GM23338 (cell line): Measurements from ENCODE around the gene SMARCD2. TPM values are rescaled to one million over a fixed set of nuclear protein-coding genes. Genes with fewer than 3 reads are reported as not detected.
"Not testable (repeated sequence)": the region's sequence is repeated elsewhere in the genome, so short reads cannot be mapped to it uniquely, and the experiment has no call there.

Source experiments
- ATAC-seq: fragments of 200-7000 bp; cut with Tn5 transposase; 3 replicates; pipeline ENCODE4 v1.9.1; 2020
- DNase-seq: peaks from one replicate; pipeline ENCODE4 v3.0.0-alpha.2; 2015; ENCODE audit warnings: low spot score
- H2AFZ ChIP-seq: fragments of 200-600 bp; sonication (generic); 2 replicates; pipeline ENCODE4 v1.8.0; 2016; ENCODE audit warnings: antibody characterized with exemption, mild to moderate bottlenecking, moderate library complexity
- H3F3A ChIP-seq: fragments of 200-600 bp; sonication (generic); replicated peaks from 2 replicates; pipeline ENCODE4 v1.8.0; 2017; ENCODE audit warnings: antibody characterized with exemption, mixed run types, low read depth
- H3K27ac ChIP-seq: fragments of 200-600 bp; sonication (generic); 2 replicates; pipeline ENCODE4 v1.6.1; 2016; ENCODE audit warnings: low read depth
- H3K27me3 ChIP-seq: fragments of 200-600 bp; sonication (generic); 2 replicates; pipeline ENCODE4 v1.8.0; 2016; ENCODE audit warnings: mild to moderate bottlenecking, mixed run types, moderate library complexity; ENCODE audit not compliant: insufficient read depth
- H3K36me3 ChIP-seq: fragments of 200-600 bp; sonication (generic); 2 replicates; pipeline ENCODE4 v1.8.0; 2016; ENCODE audit warnings: mild to moderate bottlenecking; ENCODE audit not compliant: insufficient read depth
- H3K4me1 ChIP-seq: fragments of 200-600 bp; sonication (generic); 2 replicates; pipeline ENCODE4 v1.8.0; 2016; ENCODE audit warnings: mild to moderate bottlenecking, moderate library complexity; ENCODE audit not compliant: insufficient read depth
- H3K4me2 ChIP-seq: fragments of 200-600 bp; sonication (generic); 2 replicates; pipeline ENCODE4 v1.7.1; 2017; ENCODE audit warnings: mixed run types
- H3K4me3 ChIP-seq: fragments of 200-600 bp; sonication (generic); 2 replicates; pipeline ENCODE4 v1.6.1; 2016; ENCODE audit warnings: mixed run types
- H3K79me2 ChIP-seq: fragments of 200-600 bp; sonication (generic); replicated peaks from 2 replicates; pipeline ENCODE4 v1.8.0; 2017; ENCODE audit warnings: mild to moderate bottlenecking; ENCODE audit not compliant: insufficient read depth
- H3K9me2 ChIP-seq: fragments of 200-600 bp; sonication (generic); 2 replicates; pipeline ENCODE4 v1.8.0; 2017; ENCODE audit not compliant: insufficient read depth
- H4K20me1 ChIP-seq: fragments of 200-600 bp; sonication (generic); replicated peaks from 2 replicates; pipeline ENCODE4 v1.8.0; 2017; ENCODE audit warnings: mild to moderate bottlenecking; ENCODE audit not compliant: insufficient read depth
- H3K27ac Mint-ChIP-seq: 2 replicates; pipeline ENCODE4 v1.8.0; 2020; ENCODE audit warnings: inconsistent platforms, mild to moderate bottlenecking, moderate library complexity, mixed read lengths
- H3K27me3 Mint-ChIP-seq: 3 replicates; pipeline ENCODE4 v1.8.0; 2022; ENCODE audit warnings: low read depth, mild to moderate bottlenecking, moderate library complexity, mixed read lengths, inconsistent platforms; ENCODE audit not compliant: insufficient read depth, poor library complexity
- H3K36me3 Mint-ChIP-seq: 3 replicates; pipeline ENCODE4 v1.8.0; 2021; ENCODE audit warnings: low read depth, mild to moderate bottlenecking, inconsistent platforms, moderate library complexity, mixed read lengths
- H3K4me1 Mint-ChIP-seq: 3 replicates; pipeline ENCODE4 v1.8.0; 2020; ENCODE audit warnings: mild to moderate bottlenecking, inconsistent platforms, mixed read lengths
- H3K4me3 Mint-ChIP-seq: 3 replicates; pipeline ENCODE4 v1.8.0; 2021; ENCODE audit warnings: moderate library complexity, mild to moderate bottlenecking, inconsistent platforms, mixed read lengths
- H3K9me3 Mint-ChIP-seq: 3 replicates; pipeline ENCODE4 v1.8.0; 2020; ENCODE audit warnings: moderate library complexity, mild to moderate bottlenecking, inconsistent platforms, mixed read lengths
- CREB1 ChIP-seq: fragments of 250-450 bp; sonication (Bioruptor Pico); IDR thresholded peaks from 2 replicates; pipeline ENCODE4 v1.5.0; 2020; ENCODE audit warnings: low read depth, mild to moderate bottlenecking, moderate library complexity
- polyA plus RNA-seq: library from polyadenylated mRNA; unstranded; fragments of >200 nt; fragmentation: Nextera tagmentation; extraction: Ambion mirVana; gene quantifications from 2 replicates; pipeline ENCODE4 v1.2.1, GENCODE V29; 2016
- total RNA-seq: library from RNA; depleted of rRNA; stranded (reverse); fragments of >200 nt; shearing (Covaris generic); gene quantifications from 2 replicates; pipeline ENCODE4 v1.2.3, GENCODE V29; 2014
- TF ChIP-seq, protein P1 (sequence below): IDR thresholded peaks from one replicate; pipeline ENCODE4 v1.6.1; 2018; ENCODE audit warnings: antibody characterized with exemption; ENCODE audit not compliant: unreplicated experiment
- TF ChIP-seq, protein P2 (sequence below), 2 experiments: fragments of 200-600 bp in 1 of 2; sonication (generic) in 1 of 2; conservative IDR thresholded peaks; 2 replicates each; pipeline versions ENCODE4 v1.5.1 to v1.6.1; 2016 to 2017; ENCODE audit warnings: antibody characterized with exemption in 2 of 2, low read depth in 2 of 2, mild to moderate bottlenecking in 2 of 2, moderate library complexity in 1 of 2
- TF ChIP-seq, protein P3 (sequence below): IDR thresholded peaks from 2 replicates; pipeline ENCODE4 v1.6.1; 2016; ENCODE audit warnings: antibody characterized with exemption

The SMARCD2 gene
- total and polyA plus RNA-seq, 2 experiments from 2014 or later = 36.4 to 133 TPM

DNA sequence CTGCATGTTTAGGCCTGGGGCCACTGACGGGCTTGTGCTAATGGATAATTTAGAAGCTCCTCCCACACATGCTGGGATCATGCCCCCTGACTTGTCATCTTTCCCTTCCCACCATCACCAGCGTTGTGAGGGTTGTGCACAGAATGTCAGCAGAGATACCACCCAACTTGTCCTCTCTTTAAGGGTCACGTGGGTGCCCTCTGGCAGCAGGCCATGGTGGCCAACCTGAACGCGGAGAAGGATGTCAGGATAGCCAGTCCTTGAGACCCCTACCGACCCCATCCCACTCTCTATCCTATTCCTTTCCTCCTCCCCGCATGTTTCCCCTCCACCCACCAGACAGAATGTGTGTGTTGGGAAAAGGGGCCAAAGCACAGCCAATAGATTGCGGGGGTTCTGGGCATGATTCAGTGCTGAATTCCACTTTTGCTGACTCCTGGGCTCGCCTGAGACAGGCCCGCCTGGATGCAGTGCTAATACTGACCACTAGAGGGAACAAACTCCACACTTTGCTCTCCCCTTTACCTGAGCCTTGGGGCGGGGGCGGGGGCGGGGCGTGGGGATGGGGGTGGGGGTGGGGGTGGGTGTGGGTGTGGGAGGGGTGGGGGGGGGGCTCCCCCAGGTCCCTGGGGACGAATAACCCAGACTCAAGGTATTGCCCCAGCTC lies 39.6 kb upstream of the SMARCD2 start, which contains the start of gene GH2:
TSS of gene GH2 (minus strand) at position 10 of the 667 bp plus-strand sequence. CDS start 143 bp downstream, outside the sequence.
- peaks cover 16% of the 10 kb centered on the region for H3K4me1 Mint-ChIP-seq
- Histone ChIP-seq H3K36me3 (no peaks in the 10 kb centered on the region), H3K27me3 (no peaks in the 10 kb centered on the region), H3K9me2 (no peaks in the 10 kb centered on the region), H3K27ac (no peak within 1 kb of the TSS), H3K79me2 (no peaks in the 10 kb centered on the region), H4K20me1 (no peaks in the 10 kb centered on the region), H3K4me3 (peak within 1 kb of the TSS; percentile 24; the same call in 1 of the 2 replicates), H2AFZ (peak within 1 kb of the TSS; percentile 95), H3K4me2 (peak within 1 kb of the TSS; percentile 49), H3F3A (no peaks in the 10 kb centered on the region), H3K4me1 (peaks cover 14% of the 10 kb centered on the region; the same call in 1 of the 2 replicates)
- H3K4me3 Mint-ChIP-seq = peak within 1 kb of the TSS; percentile 30; the same call in 1 of the 3 replicates
- TF ChIP-seq, protein P1, sequence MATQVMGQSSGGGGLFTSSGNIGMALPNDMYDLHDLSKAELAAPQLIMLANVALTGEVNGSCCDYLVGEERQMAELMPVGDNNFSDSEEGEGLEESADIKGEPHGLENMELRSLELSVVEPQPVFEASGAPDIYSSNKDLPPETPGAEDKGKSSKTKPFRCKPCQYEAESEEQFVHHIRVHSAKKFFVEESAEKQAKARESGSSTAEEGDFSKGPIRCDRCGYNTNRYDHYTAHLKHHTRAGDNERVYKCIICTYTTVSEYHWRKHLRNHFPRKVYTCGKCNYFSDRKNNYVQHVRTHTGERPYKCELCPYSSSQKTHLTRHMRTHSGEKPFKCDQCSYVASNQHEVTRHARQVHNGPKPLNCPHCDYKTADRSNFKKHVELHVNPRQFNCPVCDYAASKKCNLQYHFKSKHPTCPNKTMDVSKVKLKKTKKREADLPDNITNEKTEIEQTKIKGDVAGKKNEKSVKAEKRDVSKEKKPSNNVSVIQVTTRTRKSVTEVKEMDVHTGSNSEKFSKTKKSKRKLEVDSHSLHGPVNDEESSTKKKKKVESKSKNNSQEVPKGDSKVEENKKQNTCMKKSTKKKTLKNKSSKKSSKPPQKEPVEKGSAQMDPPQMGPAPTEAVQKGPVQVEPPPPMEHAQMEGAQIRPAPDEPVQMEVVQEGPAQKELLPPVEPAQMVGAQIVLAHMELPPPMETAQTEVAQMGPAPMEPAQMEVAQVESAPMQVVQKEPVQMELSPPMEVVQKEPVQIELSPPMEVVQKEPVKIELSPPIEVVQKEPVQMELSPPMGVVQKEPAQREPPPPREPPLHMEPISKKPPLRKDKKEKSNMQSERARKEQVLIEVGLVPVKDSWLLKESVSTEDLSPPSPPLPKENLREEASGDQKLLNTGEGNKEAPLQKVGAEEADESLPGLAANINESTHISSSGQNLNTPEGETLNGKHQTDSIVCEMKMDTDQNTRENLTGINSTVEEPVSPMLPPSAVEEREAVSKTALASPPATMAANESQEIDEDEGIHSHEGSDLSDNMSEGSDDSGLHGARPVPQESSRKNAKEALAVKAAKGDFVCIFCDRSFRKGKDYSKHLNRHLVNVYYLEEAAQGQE = no peak
- TF ChIP-seq, protein P2, sequence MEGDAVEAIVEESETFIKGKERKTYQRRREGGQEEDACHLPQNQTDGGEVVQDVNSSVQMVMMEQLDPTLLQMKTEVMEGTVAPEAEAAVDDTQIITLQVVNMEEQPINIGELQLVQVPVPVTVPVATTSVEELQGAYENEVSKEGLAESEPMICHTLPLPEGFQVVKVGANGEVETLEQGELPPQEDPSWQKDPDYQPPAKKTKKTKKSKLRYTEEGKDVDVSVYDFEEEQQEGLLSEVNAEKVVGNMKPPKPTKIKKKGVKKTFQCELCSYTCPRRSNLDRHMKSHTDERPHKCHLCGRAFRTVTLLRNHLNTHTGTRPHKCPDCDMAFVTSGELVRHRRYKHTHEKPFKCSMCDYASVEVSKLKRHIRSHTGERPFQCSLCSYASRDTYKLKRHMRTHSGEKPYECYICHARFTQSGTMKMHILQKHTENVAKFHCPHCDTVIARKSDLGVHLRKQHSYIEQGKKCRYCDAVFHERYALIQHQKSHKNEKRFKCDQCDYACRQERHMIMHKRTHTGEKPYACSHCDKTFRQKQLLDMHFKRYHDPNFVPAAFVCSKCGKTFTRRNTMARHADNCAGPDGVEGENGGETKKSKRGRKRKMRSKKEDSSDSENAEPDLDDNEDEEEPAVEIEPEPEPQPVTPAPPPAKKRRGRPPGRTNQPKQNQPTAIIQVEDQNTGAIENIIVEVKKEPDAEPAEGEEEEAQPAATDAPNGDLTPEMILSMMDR (conservative IDR thresholded peaks at IDR 0.05; ENCODE audit: low read depth in 2 of 2) = peak; percentile 58 to 67
- TF ChIP-seq, protein P3, sequence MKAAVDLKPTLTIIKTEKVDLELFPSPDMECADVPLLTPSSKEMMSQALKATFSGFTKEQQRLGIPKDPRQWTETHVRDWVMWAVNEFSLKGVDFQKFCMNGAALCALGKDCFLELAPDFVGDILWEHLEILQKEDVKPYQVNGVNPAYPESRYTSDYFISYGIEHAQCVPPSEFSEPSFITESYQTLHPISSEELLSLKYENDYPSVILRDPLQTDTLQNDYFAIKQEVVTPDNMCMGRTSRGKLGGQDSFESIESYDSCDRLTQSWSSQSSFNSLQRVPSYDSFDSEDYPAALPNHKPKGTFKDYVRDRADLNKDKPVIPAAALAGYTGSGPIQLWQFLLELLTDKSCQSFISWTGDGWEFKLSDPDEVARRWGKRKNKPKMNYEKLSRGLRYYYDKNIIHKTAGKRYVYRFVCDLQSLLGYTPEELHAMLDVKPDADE = no peak
- H3K27me3 Mint-ChIP-seq = peaks cover 3% of the 10 kb centered on the region
- DNase-seq (peak; percentile 82), ATAC-seq (peak; percentile 90)
- no peaks in the 10 kb centered on the region; the same call in 2 of the 3 replicates for H3K9me3 Mint-ChIP-seq
- no peaks in the 10 kb centered on the region for H3K36me3 Mint-ChIP-seq
- no peak within 1 kb of the TSS; the same call in 1 of the 2 replicates for H3K27ac Mint-ChIP-seq

DNA sequence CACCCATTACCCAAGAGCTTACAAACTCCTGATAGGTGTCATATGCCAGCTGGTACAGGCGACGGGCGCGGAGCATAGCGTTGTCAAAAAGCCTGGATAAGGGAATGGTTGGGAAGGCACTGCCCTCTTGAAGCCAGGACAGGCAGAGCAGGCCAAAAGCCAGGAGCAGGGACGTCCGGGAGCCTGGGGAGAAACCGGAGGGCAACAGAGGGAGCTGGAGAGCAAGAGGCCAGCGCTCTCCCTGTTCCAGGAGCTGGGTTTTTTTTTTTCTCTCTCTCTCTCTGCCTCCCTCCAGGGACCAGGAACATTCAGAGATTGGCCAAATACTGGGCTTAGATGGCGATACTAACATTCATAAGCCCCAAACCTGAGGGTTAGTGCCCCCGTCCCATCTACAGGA lies 38.9 kb upstream of the SMARCD2 start:
- not testable (repeated sequence) for H3K36me3 ChIP-seq, H3K27me3 Mint-ChIP-seq, H3K9me2 ChIP-seq, H3F3A ChIP-seq, H3K27ac Mint-ChIP-seq, H3K9me3 Mint-ChIP-seq, H3K27me3 ChIP-seq, H3K36me3 Mint-ChIP-seq, H3K79me2 ChIP-seq, H4K20me1 ChIP-seq, H3K27ac ChIP-seq
- 0 out of 2 replicates have a peak, but pooled peaks have one; percentile 22 for TF ChIP-seq CREB1
- TF ChIP-seq, protein P2 (conservative IDR thresholded peaks at IDR 0.05; ENCODE audit: low read depth in 2 of 2) = peak; percentile 42 to 56
- H3K4me1 Mint-ChIP-seq = peaks cover 16% of the 10 kb centered on the region
- Histone ChIP-seq H3K4me1 (peaks cover 14% of the 10 kb centered on the region; the same call in 1 of the 2 replicates), H3K4me2 (peak overlapping the region; percentile 49), H2AFZ (peak overlapping the region; percentile 95), H3K4me3 (peak overlapping the region; percentile 24; the same call in 1 of the 2 replicates)
- DNase-seq (peak; percentile 81), ATAC-seq (peak; percentile 86)
- peak overlapping the region; percentile 30; the same call in 1 of the 3 replicates for H3K4me3 Mint-ChIP-seq
